HG03280 (cell line): ENCODE results near the gene UPP2.

Experiments used
- ATAC-seq: cut with Tn5 transposase; IDR thresholded peaks from one replicate; pipeline ENCODE4 v1.9.1; 2021; ENCODE audit warnings: mild to moderate bottlenecking, moderate library complexity; ENCODE audit not compliant: unreplicated experiment

UPP2 gene

DNA sequence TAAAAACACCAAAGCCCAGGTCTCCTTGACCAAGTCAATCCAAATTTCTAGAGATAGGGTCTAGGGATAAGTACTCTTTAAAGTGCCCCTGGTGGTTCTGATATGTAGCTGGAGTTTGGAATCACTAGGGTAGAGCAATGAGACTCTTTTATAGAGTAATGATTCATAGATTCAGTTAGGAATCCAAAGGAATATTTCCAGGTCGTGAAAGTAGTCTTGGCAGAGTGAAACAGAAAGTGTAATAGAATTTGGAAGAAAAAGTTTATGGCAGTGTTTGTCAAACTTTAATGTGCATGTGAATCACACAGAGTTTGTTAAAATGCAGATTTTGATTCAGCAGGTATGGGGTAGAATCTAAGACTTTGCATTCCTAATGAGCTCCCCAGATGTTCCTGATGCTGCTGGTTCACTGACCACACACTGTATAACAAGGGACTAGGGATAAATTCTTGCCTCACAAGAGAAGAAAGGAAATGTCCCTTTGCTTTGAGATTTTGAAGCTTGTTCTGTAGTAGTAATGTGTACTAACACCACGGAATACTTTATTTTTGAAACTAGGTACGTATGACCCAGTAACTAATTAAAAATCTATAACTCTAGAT, 1.8 kb downstream of the UPP2 start:
- ATAC-seq = no peak

- no peak for ATAC-seq
Observed at GRCh38 chr2:158104903-158105302, 3.2 kb downstream of the UPP2 start.

DNA sequence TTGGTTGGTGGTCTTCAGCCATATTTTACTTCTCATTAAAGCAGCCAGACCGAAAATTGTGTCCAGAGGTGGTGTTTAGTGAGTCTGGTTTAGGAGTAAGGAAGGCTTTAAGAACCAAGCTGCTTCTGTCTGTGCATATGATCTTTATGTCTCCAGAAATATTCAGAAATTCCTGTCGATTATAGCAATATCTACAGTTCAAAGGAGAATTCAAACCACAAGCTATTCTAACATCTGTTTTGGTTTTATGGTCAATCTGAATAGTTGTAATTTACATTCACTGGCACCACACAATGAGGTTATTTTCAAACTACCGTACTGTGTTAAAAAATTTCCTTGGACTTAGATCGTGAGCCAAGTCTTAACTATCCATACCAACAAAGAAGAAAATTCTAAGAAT, 11.3 kb downstream of the UPP2 start:
- ATAC-seq = no peak

GRCh38 chr2:158113741-158114295, 12.1 kb downstream of the UPP2 start:
- no peak for ATAC-seq

GRCh38 chr2:158114516-158114915, 12.8 kb downstream of the UPP2 start:
- ATAC-seq = no peak

DNA sequence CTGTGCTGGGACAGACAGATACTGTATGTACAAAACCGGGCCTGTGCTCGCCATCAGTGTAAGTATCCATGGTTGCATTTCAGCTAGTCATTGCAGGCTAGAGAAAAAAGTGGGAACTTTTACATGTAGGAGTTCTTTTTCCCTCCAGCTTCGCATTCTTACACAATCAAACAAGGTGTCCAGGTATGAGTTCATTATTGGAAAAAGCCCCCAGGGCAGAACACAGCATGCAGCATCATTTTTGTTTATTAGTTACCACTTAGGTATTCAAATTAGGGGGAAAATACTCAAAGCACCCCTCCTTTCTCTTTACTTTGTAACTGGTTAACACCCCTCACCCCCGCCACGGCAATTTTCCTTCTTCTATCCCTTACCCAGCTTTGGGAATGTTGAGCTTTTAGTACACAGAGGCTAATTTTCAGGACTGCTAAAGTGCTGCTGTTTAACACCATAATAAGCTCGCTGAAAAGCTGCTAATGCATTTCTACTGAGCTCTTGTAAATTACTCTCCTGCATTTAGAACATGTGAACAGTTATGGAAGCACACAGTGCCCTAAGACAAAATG, 13.6 kb downstream of the UPP2 start:
- ATAC-seq = no peak

GRCh38 chr2:158116936-158117335, 15.3 kb downstream of the UPP2 start:
- no peak for ATAC-seq

DNA sequence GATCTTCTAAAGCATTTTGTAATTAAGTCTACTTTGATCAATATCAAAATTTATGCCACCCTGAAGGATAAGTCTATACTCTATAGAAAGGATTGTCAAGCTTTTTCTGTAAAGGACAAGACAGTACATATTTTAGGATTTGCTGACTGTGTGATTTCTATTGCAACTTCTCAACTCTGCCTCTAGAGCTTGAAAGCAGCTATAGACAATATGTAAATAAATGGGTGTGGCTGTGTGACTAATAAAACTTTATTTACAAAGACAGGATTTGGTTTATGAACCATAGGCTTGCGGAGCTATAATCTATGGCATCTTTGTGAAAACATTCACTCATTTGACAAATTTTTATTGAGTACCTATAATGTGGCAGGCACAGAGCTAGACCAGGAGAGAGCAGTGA, 18.4 kb downstream of the UPP2 start:
- no peak for ATAC-seq

GRCh38 chr2:158120664-158121641, 19.3 kb downstream of the UPP2 start:
- no peak for ATAC-seq

- no peak for ATAC-seq
Observed at GRCh38 chr2:158124896-158125295, 23.2 kb downstream of the UPP2 start.

DNA sequence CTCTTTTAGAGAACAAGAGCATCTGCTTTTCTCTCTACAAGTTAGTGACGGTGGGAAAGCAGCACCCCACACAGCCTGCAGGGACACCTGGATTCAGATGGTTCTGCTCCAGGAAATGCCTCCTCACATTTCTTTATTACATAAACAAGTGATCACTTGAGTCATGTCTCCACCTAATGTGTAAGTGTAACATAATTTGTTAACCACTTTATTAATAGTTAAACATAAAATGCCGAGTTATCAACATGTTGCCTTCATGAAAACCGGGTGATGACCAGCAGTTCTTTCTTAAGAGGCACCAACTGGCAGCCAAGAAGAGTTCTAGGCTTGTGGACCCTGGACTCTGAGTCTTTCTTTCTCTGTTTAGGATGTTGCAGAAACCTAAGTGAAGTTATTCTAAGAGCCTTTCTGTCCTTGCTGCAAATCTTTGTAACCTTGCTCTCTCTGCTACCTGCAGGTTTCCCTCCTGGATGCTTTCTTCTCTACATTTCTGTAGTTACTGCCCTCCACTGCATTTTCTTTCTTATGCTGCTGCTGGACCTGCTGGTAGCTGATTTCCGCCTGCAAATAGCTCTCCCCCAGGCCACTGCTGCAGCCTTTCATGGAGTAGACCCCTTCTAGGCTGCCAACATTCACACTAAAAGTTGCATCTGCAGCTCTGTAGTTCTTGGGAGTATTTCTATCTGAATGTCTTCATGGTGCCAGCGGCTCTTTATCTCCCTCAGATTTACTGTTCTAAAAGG, 24.3 kb downstream of the UPP2 start:
- ATAC-seq = no peak

DNA sequence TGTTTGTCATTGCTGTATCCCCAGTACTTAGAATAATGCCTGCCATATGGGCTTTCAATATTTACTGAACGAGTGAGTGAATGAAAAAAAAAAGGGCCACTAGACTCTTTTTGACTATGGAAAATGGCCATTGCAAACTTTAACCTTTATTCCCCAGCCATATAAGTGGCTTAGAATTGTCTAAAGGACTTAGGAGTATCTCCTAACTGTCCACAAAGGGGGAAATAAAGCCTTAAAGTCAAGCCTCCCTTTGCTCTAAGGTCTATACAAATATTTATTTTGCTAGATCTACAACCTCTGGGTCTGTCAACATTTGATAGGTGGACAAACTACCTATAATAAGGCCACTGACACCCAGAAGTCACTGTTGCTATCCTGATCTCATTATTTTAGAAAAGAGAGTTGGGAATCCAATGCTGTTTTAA, 25.7 kb downstream of the UPP2 start:
- ATAC-seq = no peak

- no peak for ATAC-seq
Observed at GRCh38 chr2:158128168-158128973, 26.7 kb downstream of the UPP2 start.

DNA sequence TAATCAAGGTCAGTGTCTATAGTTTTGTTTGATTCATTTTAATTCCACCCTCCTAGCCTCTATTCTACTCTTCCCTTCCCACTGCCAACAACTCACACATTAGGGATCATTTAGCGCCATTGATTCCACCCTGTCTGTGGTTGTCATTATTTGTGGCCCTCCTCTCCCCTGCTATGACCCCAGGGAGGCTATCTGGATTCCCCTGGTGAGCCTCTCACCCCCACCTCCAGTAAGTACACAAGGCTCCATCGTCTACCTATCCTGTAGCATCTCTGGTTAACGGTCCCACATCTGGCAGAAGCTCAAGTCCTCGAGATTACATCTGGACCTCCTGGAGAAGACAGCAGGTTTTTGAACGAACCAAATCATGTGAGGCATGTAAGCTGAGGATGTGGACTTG, 27.4 kb downstream of the UPP2 start:
- no peak for ATAC-seq

DNA sequence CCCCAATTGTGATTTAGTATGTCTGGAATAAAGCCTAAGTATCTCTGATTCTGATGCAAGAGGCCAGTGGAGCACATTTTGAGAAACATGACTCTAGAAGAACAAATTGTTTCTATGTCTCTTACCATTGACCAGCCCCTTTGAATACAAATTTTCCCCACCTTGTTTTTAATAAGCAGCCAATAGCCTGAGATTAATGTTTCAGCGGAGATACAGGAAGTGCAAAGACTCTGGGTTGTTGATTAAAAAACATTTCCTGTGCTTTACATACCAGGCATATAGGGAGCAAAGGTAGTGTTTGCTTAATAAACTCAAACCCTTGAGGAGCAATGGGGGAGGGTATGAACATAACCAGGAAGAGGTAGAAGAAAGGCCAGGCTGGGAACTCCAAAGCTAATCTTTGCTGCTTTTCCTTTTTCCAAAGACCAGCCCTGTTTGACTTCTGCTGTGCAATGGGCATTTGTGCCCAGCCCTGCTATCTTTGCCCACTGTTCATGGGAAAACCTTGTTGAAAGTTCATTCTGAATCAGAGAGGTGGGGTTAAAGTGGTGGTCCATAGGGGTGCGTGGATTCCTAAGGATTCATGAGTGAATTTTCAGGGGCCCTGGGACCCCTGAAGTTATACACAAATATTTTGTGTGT, 29.3 kb downstream of the UPP2 start:
- ATAC-seq = no peak

DNA sequence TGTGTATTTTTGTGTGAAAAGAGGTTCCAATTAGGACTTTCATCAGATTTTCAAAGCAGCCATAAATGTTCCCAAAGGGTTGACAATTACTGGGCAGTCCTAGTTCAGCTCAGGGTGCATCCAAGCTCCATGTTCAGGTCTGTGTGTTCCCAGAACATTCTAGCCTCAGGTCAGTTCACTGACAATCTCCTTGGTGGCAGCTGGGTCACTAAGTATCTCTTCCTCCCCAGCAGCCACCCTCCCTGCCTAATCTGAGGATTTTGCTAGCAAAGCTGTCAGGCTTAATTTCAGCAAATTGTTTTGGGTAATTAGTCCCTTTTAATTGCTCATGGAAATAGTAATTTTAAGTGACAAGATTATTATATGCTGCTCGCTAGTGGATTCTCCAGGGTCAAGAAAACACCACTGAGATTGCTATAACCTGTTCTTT, 29.8 kb downstream of the UPP2 start:
- ATAC-seq = no peak

- no peak for ATAC-seq
Observed at GRCh38 chr2:158131919-158132566, 30.4 kb downstream of the UPP2 start.

DNA sequence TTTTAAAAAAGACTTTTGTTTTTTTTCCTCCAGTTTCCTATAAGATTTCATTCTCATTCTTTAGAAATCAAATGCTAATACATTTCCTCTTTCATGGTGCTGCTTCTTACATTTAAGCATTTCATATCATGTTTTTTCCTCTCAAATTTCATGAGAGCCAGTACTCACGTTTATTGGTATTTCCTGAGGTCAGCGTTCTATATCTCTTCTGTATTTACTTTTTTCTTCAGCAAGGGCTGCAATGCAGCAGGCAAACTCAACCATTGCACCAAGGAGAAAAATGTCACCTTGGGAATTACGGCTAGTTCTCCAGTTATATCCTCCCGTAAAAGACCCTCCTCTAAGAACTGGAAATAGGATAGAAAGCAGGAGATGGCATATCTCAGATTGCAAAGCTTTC, 32.4 kb downstream of the UPP2 start:
- no peak for ATAC-seq

DNA sequence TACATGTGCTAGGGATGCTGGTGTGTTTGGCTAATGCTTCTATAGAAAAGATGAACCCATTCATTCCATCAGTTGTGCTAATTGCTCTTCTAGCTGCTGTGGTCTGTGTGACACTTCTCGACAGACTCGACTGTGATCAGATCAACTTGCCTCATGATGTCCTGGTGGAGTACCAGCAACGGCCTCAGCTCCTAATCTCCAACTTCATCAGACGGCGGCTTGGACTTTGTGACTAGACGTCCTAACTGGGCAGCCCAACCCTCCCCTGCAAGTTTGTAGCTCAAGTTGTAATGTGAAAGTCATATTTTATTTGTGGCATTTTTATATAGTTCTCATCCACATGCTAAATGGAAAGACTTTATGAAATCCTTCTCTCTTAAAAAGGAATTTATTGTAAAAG, 33.0 kb downstream of the UPP2 start:
- no peak for ATAC-seq
